VCaP (cell line): ENCODE results near the gene PMEL.
A peak's percentile ranks its signal among the peaks of the same experiment; 100 is the strongest.

Source experiments
- H3K27ac ChIP-seq: fragments of 450-650 bp; 2 replicates; pipeline ENCODE4 v1.5.1; 2017
- TF ChIP-seq, protein P1 (sequence below): fragments of 450-650 bp; conservative IDR thresholded peaks from 2 replicates; pipeline ENCODE4 v1.5.1; 2017; ENCODE audit warnings: mild to moderate bottlenecking, moderate library complexity

PMEL gene

DNA sequence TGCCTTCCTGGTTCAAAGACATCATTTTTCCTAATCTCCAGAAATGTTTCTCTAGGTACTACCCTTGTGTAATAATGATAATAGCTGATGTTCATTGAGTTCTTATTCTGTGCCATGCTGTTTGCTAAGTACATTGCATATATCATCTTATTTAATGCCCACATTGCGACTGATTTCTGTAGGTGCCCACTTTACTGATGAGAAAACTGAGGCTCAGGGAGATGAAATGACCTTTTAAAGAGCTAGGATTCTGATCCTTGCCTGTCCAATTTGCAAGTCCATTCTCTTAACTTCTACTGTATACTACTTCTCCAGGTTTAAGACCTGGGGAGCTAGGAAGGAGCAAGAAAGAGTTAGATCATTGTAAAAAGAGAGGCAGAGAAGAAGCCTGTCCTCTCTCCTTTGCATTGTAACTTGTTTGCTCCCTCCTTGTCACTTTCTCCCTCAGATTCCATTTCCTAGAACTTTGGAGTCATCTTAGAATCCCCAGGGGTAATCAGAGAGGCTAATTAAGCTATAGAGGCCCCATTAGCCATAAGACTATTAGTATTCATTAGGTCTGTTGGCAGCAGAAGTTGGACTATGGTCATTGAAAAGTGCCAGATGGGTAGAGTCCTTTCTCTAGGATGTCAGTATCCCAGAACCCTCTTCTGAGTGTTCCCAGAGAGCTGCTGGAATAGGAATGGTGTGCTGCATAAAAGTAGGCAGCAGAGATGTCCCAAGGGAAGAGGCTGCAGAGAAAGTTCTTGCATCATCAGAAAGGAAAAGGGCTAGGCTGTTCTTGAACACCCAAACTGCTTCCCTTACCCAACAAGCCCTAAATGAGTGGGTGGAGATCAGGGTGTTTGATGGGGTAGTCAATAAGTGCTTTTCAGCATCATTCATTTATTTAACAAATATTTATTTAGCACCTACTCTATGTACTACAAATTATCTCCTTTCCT is 31.8 kb downstream of the PMEL start:
- TF ChIP-seq, protein P1, sequence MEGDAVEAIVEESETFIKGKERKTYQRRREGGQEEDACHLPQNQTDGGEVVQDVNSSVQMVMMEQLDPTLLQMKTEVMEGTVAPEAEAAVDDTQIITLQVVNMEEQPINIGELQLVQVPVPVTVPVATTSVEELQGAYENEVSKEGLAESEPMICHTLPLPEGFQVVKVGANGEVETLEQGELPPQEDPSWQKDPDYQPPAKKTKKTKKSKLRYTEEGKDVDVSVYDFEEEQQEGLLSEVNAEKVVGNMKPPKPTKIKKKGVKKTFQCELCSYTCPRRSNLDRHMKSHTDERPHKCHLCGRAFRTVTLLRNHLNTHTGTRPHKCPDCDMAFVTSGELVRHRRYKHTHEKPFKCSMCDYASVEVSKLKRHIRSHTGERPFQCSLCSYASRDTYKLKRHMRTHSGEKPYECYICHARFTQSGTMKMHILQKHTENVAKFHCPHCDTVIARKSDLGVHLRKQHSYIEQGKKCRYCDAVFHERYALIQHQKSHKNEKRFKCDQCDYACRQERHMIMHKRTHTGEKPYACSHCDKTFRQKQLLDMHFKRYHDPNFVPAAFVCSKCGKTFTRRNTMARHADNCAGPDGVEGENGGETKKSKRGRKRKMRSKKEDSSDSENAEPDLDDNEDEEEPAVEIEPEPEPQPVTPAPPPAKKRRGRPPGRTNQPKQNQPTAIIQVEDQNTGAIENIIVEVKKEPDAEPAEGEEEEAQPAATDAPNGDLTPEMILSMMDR = no peak
- H3K27ac ChIP-seq = no peak overlapping the region

DNA sequence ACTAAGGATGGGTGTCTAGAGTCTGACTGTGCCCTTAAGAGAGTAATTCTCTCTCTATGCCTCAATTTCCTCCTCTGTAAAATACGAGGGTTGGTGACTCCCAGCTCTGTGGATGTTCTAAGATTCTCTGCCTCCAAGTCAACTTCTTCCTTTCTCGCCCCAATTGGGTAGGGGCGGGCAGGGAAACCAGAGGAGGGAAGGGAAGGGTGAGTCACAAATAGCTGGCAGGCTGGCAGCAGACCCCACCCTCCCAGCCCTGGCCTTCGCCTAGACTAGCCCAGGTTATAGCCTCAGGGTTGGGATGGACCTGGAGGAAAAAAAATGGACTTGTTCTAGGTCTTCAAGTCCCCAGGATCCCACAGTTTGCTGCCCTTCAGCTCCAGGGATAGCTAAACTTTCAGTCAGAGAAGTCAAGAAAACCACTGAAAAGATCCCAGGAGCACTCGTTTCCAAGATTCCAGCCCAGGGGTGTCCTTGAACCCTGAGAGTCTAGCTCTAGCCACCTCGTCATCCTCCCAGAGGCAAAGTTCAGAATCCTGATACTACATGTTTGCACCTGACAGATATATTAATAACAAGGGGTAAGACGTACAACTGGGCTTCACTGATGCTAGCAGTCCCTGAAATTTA is 32.6 kb downstream of the PMEL start:
- no peak overlapping the region for H3K27ac ChIP-seq
- TF ChIP-seq, protein P1 = no peak

DNA sequence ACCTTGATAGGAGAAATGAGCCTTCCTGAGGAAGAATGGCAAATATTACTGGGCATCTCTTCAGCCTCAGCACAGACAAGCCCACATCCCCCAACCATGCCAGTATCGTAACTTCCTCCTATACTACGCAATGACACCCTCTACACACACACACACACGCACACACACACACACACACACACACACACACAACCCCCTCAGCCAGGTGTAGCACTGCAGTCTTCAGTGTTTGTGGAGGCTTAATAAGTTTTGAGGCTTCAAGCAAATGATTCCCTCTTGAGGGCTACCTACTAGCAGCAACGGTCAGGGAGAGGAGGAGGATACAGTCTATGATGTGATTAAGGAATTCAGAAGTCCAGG is 33.3 kb downstream of the PMEL start:
- H3K27ac ChIP-seq = peak overlapping the region; percentile 67; the same call in 1 of the 2 replicates
- TF ChIP-seq, protein P1 = no peak

DNA sequence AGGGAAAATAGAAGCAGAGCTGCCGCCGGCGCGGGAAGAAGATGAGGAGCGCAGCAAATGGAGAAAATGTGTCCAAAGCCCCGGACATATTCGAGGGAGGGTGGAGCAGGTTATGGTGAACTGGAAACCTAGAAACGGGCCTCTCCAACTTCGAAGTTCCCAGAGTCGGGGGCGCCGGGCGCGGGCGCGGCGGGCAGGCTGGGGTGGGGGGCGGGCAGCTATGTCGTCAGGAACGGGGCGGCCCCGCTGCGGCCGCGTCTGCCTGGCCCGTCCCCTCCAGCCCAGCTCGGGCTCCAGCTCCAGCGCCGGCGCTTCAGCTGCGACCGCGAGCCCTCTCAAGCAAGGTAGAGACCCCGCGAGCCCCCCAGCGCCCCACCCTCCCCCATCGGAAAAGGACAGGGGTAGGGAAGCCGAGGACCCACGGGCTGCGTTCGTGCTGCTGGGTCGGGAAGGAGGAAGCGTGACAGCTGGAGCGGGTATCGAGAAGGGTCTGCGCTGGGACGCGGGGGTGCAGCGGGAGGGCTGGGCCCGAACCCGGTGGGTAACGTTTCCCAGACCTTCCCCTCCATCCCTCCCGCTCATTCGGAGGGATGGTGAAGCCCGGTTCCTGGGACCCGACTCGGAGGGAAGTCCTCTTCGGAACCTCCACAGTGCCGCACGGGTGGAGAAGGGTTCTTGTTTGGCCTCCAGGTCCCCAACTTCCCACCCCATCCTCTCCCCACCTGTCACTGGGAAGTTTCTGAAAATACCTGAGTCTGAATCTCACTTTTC is 33.9 kb downstream of the PMEL start:
- peak overlapping the region; percentile 67 for H3K27ac ChIP-seq
- TF ChIP-seq, protein P1 = no peak

DNA sequence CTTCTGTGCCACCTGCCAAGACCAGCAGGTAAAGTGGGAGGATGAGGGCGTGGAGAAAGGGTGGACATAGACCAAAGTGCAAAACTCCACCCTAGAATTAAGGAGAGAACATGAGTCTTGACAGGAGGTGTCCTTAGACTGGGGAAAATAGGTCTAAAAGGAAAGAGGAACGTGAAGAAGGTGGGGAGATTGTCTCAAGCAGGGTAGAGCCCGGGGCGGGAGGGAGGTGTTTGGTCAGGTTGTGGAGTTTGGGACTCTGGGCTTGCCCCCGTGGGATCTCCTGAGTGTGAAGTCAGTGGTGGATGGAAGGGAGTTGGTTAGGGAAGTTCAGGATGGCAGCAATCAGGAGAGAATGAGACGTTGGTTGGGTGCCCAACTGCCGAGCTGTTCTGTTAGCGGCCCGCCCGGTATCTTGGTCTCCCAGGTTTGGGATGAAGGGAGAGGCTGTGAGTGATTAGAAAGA is 34.5 kb downstream of the PMEL start:
- TF ChIP-seq, protein P1 = no peak
- H3K27ac ChIP-seq = peak overlapping the region; percentile 67

DNA sequence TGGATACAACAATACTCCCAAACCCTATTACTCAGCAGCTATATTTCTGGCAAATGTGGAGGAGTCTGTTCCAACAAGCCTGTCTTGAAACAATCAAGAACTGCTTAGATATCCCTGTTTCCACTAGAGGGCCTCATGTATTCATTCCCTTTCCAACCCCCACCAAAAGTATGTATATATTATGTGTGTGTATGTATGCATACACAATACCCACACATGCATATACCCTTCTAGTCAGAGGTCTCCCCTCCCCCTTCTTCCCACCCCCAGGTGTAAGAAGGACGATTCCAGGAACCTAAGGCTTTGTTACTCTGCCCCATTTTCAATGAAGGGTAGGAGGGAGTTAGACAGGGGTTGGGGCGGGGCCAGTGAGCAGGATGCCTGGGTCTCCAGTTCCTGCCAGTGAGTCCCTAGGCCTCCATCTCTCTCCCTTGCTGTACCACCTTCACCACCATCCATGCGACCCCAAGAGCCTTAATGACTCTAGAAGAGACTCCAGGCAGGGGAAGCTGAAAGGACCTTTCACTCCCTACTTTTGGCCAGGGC is 35.0 kb downstream of the PMEL start, which contains the start of gene DGKA:
Gene DGKA, plus strand, starts transcription at position 392 of the 546 bp plus-strand sequence. CDS start 5,342 bp downstream, outside the sequence.
- TF ChIP-seq, protein P1 = peak; percentile 83
- H3K27ac ChIP-seq = peak within 1 kb of the TSS; percentile 67
